SW 1271 (cell line): ENCODE data around the gene NR6A1.

ENCODE experiments used
- DNase-seq, 2 experiments: peaks; one replicate each; lab custom pipeline; 2025; lab: John Stamatoyannopoulos, UW

The NR6A1 gene

DNA sequence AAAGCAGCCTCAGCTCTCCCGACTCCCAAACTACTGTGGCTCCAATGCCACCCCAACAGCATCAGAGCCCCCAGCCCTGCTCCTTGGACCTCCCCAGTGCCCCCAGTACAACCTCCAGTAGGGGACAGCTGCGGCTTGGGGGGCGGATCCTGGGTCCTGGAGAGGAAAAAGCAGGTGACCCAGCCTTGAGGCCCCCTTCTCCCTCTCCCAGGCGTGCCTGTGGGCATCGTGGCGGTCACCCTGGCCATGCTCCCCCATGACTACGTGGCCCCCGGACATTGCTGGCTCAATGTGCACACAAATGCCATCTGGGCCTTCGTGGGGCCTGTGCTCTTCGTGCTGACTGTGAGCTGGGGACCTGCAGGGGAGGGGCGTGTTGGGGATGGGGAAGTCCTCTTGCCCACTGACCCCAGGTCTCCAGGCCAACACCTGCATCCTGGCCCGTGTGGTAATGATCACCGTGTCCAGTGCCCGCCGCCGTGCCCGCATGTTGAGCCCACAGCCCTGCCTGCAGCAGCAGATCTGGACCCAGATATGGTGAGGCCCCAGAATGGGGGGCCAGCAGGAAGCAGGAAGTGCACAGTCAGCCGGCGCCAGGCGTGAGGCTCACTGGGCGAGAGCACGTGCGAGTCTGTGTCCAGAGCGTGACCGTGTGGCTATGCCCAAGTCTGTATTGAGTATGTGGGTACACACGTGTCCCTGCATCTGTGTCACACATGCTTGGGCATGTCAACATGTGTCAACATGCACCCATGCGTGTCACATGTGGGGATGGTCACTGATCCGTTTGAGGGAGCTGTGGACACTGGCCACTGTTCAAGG lies 301.9 kb downstream of the NR6A1 start:
- DNase-seq = no peak

DNA sequence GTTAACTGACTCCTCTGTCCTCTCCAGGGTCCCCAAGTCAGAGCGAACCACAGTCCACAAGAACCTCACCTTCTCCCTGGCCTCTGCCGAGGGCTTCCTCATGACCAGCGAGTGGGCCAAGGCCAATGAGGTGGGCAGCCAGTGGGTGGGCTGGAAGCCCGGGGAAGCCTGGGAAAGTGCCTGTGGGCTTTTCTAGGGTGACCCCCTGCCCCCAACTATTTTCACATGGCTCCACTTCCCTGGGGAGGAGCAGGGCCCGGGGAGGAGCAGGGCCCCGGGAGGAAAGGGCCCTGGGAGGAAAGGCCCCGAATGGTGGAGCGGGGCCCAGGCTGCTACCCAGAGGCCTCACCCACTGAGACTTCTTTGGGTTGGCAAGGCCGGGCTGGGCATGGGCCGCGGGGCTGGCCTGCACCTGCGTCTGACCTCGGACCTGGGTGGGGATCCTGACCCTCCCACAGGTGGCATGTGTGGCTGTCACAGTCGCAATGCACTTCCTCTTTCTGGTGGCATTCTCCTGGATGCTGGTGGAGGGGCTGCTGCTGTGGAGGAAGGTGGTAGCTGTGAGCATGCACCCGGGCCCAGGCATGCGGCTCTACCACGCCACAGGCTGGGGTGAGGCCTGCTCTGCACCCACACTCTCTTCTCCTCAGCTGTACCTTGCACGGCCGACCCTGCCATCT lies 302.9 kb downstream of the NR6A1 start:
- no peak for DNase-seq

DNA sequence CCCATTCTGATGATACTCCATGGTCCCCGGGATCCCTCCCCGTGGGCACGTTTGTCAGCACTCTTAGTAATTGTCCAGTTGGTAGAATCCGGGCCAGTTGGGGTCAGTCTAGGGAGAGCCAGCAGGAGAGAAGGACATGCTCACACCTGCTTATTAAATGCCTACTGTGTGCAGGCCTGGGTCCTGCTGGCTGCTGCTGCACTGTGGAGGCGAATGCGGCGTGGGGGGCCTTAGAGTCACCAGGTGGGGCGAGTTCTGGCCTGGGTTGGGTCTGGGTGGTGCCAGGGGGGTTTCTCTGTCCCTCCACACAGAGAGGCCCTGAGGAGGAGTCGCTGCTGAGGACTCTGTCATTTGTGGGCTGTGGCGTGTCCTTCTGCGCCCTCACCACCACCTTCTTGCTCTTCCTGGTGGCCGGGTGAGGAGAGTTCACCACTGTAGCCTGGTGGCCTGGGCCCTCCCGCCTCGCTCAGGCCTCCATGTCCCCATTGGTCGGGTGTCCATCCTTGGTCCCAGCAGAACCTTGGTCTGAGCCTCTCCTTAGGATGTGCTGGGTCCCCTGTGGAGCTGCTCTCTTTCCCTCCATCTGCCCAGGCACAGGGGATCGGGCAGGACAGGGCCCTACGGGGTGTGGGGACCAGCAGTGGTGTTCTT lies 303.6 kb downstream of the NR6A1 start:
- no peak for DNase-seq
